LNCaP clone FGC (cell line): ENCODE measurements around the gene ABTB2.

Experiments
- DNase-seq: peaks from one replicate; pipeline ENCODE4 v3.0.0-alpha.2; 2011; ENCODE audit warnings: low read depth
- H3K4me3 ChIP-seq: 2 replicates; pipeline ENCODE4 v1.5.1; 2011; ENCODE audit warnings: mild to moderate bottlenecking, low read depth, low read length, control low read depth
- CTCF ChIP-seq: IDR thresholded peaks from 2 replicates; pipeline ENCODE4 v1.5.1; 2012; ENCODE audit warnings: mild to moderate bottlenecking; ENCODE audit not compliant: control insufficient read depth, insufficient read depth; ENCODE audit errors: extremely low read depth

Gene ABTB2

GRCh38 chr11:34337016-34337415, 20.8 kb downstream of the ABTB2 start:
- H3K4me3 ChIP-seq: no peak overlapping the region
- no peak for DNase-seq
- TF ChIP-seq CTCF: no peak

DNA sequence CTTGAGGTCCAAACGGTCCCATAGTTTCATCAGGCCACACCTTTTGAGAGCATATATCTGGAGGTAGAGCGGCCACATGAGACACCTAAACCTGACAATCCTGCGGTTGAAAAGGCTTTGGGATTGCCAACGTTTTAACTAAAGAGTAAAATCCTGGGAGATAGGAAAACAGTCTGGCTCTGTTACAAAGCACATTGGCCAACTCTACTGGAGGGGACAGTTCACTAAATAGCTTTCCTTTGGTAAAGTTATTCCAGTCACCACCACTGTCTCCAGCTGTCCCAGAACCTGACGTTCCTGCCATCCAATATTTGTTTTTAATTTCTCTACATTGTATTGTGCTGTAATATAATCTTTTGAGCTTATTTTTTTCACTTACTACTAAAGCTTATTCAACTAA, 22.0 kb downstream of the ABTB2 start:
- H3K4me3 ChIP-seq: no peak overlapping the region
- TF ChIP-seq CTCF: no peak
- no peak for DNase-seq

DNA sequence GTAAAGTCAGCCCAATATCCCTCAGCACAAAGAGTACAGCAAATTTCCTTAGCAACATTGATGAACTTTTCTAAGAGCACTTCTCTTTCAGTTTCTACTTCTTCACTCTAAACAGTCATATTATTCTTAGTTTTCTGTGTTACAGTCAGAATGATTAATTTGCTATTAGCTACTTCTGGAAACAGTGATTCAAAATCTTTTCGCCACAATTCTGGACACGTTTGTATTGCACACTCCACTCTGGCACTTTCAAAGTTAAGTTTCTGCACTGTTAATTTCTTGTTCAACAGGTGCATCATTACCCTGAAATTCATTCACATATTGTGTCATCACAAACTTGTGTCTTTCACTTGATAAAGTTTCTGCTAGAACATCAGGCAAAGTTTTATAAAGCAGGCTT, 22.5 kb downstream of the ABTB2 start:
- no peak for DNase-seq
- H3K4me3 ChIP-seq: no peak overlapping the region

DNA sequence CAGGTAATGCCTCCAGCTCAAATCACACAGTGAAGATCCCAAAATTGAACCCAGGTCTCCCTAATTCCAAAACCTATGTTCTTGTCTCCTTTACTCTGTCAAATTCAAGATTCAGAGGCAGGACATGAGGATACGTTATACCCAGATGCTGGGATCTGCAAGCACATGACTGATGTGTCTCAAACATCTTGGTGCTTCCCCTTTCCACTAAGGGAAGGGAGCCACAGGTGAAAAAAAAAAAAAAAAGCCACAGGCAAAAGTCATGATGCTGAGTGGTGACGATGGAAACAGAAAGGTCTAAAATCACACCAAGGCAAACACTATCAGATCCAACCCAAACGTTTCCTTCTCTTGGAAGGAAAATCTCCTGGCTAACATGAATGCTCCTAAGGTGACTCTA, 24.0 kb downstream of the ABTB2 start:
- no peak for DNase-seq
- H3K4me3 ChIP-seq: no peak overlapping the region
- TF ChIP-seq CTCF: no peak

More for the DNA sequence above, 22.5 kb downstream of the ABTB2 start:
- no peak for TF ChIP-seq CTCF

GRCh38 chr11:34332524-34332923, 25.3 kb downstream of the ABTB2 start:
- H3K4me3 ChIP-seq: no peak overlapping the region
- TF ChIP-seq CTCF: no peak
- DNase-seq: no peak

DNA sequence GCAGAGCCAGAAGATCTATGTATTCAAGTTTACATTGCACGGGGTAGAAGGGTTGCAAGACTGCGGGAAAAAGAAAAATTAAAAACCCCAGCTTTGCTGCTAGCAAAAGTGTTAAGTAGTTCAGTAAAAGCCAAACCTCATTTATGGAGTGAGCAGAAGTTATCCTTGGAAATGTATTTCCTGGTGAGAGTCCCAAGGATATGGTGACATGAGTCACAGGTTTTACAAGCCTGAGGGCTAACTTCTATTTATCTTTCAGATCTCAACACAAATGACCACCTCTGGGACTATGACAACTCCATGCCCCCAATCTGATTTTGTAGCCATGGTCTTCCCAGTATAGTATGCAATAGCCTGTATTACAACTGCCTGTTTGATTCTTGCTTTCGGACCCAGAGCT, 26.1 kb downstream of the ABTB2 start:
- no peak for DNase-seq
- H3K4me3 ChIP-seq: no peak overlapping the region
- no peak for TF ChIP-seq CTCF

DNA sequence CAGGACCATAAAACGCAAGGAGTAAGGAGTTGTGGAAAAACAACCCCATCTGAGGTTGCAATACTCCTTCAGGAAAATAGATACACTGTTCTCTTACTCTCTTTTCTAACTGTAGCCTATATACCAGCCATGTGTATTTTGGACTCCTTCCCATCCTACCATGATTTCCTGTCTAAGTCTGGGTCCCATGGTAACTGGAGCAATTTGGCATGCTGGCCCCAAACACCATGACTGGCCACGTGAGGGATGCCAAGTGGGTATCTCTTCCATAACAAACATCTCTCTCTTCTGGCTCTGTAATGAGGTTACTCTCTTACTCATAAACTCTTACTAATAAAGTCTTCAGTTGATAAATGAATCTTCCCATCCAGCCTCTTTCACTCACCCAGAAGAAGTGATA, 26.5 kb downstream of the ABTB2 start:
- DNase-seq: peak; percentile 88
- TF ChIP-seq CTCF: no peak

More for the DNA sequence above, 26.5 kb downstream of the ABTB2 start:
- no peak overlapping the region for H3K4me3 ChIP-seq
